ENCODE data around the gene METTL22.

The METTL22 gene, protein sequence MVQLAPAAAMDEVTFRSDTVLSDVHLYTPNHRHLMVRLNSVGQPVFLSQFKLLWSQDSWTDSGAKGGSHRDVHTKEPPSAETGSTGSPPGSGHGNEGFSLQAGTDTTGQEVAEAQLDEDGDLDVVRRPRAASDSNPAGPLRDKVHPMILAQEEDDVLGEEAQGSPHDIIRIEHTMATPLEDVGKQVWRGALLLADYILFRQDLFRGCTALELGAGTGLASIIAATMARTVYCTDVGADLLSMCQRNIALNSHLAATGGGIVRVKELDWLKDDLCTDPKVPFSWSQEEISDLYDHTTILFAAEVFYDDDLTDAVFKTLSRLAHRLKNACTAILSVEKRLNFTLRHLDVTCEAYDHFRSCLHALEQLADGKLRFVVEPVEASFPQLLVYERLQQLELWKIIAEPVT

GRCh38 chr16:8621572-8622314 lies at the start of gene METTL22:
Gene METTL22 (plus strand): TSS chr16:8621698. CDS start chr16:8625666, 3,968 bp downstream.
- peak; percentile 81 to 89 for DNase-seq (ENCODE audit: low read depth in 2 of 2)

- no peak for DNase-seq (ENCODE audit: low read depth in 2 of 2)
These were observed 49.2 kb upstream of the METTL22 start for GRCh38 chr16:8572063-8572918.

GRCh38 chr16:8572919-8573724 lies 48.4 kb upstream of the METTL22 start:
- no peak for DNase-seq (ENCODE audit: low read depth in 2 of 2)

GRCh38 chr16:8575399-8575798 lies 46.1 kb upstream of the METTL22 start:
- DNase-seq (ENCODE audit: low read depth in 2 of 2): no peak

DNA sequence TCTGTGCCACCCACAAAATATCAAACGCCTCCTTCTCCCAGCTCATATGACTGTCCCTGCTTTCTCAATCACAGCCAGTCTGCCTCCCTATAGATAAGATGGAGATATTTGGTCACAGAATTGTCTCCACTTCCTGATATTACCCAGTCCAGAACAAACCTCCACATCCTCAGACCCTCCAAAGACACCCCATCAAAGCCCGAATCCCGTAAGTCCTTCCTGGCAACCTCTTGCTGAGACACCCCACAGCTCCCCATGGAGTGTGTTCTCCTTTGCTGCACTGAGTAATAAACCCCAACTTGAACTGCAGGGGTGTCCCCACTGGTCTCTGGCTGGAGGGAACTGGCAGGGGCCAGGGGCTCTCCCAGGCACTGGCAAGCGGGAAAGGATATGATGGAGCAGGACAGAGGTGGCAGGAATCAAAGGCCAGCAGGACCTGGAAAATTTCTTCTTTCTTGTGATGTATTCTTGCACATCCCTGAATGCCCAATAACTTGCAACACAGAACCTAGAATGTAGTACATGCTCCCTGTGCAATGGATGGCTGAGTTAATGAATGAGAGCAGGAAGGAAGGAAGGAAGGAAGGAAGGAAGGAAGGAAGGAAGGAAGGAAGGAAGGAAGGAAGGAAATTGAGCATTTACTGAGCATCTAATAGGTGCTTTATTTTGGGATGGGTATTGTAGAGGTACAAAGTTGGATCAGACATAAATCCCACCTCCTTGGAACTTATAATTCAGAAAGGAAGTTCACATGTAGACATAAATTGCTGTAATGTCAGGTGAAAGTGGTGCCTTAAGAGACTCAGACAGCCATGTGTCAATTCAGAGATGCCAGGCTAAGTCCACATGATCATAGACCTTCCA lies 45.1 kb upstream of the METTL22 start:
- DNase-seq (ENCODE audit: low read depth in 2 of 2): no peak

DNA sequence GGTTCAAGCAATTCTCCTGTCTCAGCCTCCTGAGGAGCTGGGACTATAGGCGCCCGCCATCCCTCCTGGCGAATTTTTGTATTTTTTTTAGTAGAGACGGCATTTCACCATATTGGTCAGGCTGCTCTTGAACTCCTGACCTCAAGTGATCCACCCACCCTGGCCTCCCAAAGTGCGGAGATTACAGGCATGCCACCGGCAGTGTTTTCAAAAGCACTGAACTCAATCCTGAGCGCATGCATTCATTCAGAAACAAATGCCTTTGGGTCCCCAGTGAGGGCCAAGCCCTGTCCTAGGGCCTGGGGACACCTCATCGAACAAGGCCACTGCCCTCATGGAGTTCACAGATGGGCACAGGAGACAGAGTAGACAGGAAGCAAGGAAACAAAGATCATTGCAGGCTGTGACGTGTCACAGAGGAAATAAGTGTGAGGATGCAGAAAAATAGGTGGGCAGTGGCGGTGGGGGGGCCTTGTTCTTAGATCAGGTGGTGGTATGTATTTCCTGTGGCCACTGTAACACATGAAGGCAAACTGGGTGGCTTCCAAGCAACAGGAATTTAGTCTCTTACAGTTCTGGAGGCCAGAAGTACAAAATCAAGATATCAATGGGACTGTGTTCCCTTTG lies 43.7 kb upstream of the METTL22 start:
- DNase-seq (ENCODE audit: low read depth in 2 of 2): no peak

GRCh38 chr16:8579559-8579958 lies 41.9 kb upstream of the METTL22 start:
- no peak for DNase-seq (ENCODE audit: low read depth in 2 of 2)

DNA sequence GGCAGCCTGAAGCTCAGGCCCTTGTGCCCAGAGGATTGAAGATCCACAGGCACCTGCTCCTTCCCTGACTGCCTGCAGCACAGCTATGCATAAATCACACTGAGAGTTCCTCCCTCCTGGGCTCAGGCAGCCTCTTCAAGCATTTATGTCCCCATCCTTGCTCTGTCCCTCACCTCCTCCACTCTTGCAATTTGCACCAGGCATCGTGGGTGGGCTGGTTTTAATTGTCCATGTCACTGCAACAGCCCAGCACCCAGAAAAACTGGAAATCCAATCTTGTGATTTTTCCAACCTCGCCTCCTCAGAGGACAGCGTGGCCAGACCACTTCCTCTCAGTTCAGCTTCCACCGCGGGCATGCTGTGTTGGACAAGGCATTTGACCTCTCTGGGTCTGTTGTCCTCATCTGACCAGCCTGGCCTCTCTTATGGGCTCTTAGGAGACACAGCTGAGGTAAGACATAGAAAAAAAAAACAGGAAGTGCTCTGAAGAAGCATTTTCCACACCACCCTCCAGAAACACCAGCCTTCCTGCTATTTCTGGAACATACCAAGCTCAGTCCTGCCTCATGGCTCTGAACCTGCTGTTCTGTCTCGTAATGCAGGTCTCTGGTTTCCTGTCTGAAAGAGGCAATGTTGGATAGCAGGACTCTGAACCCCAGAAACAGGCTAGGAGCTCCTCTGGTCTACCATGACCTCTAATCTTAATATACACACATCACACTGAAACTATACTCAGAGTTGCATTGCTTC lies 39.5 kb upstream of the METTL22 start:
- DNase-seq (ENCODE audit: low read depth in 2 of 2): no peak

DNA sequence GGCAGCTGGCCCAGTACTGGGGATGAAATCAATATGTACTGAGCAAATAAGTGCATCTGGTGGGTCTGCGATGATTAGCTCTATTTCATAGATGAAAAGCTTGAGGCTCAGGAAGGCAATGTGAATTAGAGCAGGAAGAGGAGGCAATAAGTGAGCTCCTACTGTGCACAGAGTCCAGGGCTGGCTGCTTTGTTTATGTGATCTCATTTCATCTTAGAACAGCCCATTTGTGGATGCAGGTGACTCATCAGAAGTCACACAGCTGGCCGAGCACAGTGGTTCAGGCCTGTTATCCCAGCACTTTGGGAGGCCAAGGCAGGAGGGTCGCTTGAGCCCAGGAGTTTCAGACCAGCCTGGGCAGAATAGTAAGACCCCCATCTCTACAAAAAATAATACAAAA lies 38.3 kb upstream of the METTL22 start:
- no peak for DNase-seq (ENCODE audit: low read depth in 2 of 2)

- no peak for DNase-seq (ENCODE audit: low read depth in 2 of 2)
These were observed 37.8 kb upstream of the METTL22 start for GRCh38 chr16:8583732-8584131.

DNA sequence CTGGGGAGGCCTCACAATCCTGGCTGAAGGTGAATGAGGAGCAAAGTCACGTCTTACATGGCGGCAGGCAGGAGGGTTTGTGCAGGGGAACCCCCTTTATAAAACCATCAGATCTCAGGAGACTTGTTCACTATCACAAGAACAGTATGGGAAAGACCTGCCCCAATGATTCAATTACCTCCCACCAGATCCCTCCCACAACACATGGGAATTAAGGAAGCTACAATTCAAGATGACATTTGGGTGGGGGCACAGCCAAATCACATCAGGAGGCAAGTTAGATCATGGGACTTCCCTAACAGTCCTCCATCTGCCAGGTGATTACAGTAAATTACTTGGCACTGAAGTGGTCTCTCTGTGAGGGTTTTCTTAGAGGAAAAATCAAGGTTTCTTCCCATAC lies 36.5 kb upstream of the METTL22 start:
- DNase-seq (ENCODE audit: low read depth in 2 of 2): no peak

DNA sequence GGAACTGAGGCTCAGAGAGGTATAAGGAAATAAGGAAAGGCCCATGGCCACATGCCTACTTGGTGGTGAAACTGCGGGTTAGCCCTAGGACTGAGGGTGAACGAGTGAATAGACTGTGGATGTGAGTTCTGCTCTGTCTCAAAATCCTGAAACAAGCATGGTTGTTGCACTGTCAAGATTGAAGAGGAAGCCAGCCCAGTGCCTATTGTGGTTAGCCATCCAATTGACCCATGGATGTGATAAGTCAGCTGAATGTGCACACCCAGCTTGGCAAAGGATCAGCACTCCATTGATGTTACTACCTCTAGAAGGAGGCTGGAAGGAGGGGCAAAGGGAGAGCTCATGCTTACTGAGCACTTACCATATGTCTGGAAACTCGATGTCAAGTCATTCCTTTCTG lies 35.6 kb upstream of the METTL22 start:
- DNase-seq (ENCODE audit: low read depth in 2 of 2): no peak

DNA sequence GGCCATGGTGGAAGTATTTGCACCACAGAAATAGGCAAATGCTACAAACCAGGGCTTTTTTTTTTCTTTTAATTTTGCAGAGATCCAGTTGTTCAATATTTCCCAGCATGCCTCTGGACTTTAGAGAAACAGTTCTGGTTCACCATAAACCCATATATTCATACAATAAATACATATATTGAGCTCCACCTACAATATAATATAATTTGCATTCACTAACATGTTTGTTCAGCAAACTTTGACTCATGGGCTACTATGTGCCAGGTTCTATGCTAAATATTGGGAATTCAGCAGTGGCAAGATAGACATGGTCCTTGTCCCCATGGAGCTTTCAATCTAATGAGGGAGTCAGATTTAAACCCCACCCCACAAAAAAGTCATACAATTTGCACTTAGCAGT lies 34.4 kb upstream of the METTL22 start:
- no peak for DNase-seq (ENCODE audit: low read depth in 2 of 2)

DNA sequence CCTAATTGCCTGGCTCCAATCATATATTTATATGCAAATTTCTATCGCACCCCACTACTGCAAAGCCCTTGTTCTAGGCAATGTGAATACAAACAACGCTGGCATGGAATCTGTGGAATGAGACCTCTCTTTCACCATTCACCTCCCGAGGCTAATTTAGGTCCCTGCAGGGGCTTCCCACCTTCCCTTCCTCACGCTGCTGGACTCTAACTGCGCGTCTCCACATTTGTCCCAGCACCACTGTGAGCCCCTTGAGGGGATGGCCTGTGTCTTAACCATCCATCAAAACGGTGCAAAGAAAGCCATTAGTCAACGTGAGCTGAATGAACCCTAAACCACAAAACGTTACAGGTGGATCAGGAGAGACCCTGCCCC lies 32.8 kb upstream of the METTL22 start:
- DNase-seq (ENCODE audit: low read depth in 2 of 2): no peak

- no peak for DNase-seq (ENCODE audit: low read depth in 2 of 2)
These were observed 32.2 kb upstream of the METTL22 start for GRCh38 chr16:8589057-8589899.

GRCh38 chr16:8589900-8590688 lies 31.4 kb upstream of the METTL22 start, which contains the start of gene TMEM114:
Gene TMEM114 (minus strand): TSS chr16:8590511. CDS start chr16:8589838, 673 bp downstream.
- DNase-seq (ENCODE audit: low read depth in 2 of 2): no peak

DNA sequence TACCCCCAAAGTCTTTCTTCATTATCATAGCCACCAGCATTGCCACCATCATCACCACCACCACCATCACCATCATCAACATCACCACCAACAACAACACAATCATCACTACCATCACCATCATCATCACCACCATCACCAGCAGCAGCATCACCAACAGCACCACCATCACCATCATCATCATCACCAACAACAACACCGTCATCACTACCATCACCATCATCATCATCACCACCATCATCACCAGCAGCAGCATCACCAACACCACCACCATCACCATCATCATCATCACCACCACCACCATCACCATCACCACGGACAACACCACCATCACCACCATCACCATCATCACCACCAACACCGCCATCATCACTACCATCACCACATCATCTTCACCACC lies 30.7 kb upstream of the METTL22 start:
- DNase-seq (ENCODE audit: low read depth in 2 of 2): no peak

Data from stimulated activated CD8-positive, alpha-beta memory T cell treated with anti-CD3 and anti-CD28 coated beads, Interleukin-2, amount 100 ng/mL, for 1 hour (primary cell).